SK-N-SH treated with all-trans-retinoic acid at 6 μM for 48 hours (cell line): ENCODE measurements around the gene COX7A2L.

Source experiments
- ATAC-seq: fragments of 200-7000 bp; cut with Tn5 transposase; 3 replicates; pipeline ENCODE4 v1.9.1; 2020; ENCODE audit warnings: mild to moderate bottlenecking, moderate library complexity
- ARNTL ChIP-seq: fragments of 450-650 bp; formaldehyde crosslinking; IDR thresholded peaks from 2 replicates; pipeline ENCODE4 v1.5.0; 2020; ENCODE audit warnings: low read depth, mild to moderate bottlenecking, moderate library complexity, borderline replicate concordance
- BACH2 ChIP-seq: fragments of 250-450 bp; sonication (Bioruptor Pico); IDR thresholded peaks from 2 replicates; pipeline ENCODE4 v1.9.0; 2021; ENCODE audit warnings: mild to moderate bottlenecking, borderline replicate concordance
- CREB5 ChIP-seq: fragments of 250-450 bp; sonication (Bioruptor Pico); IDR thresholded peaks from 2 replicates; pipeline ENCODE4 v1.5.1; 2020; ENCODE audit warnings: low read depth, mild to moderate bottlenecking, moderate library complexity
- GLIS3 ChIP-seq: fragments of 250-450 bp; sonication (Bioruptor Pico); IDR thresholded peaks from 2 replicates; pipeline ENCODE4 v1.5.0; 2020; ENCODE audit warnings: mild to moderate bottlenecking, moderate library complexity
- OSR1 ChIP-seq: fragments of 250-450 bp; sonication (Bioruptor Pico); IDR thresholded peaks from 2 replicates; pipeline ENCODE4 v1.8.0; 2022; ENCODE audit warnings: moderate library complexity, mild to moderate bottlenecking, inconsistent platforms
- PATZ1 ChIP-seq: fragments of 250-450 bp; sonication (Bioruptor Pico); IDR thresholded peaks from 2 replicates; pipeline ENCODE4 v1.8.0; 2020; ENCODE audit warnings: mild to moderate bottlenecking, moderate library complexity, borderline replicate concordance
- RARB ChIP-seq: fragments of 250-450 bp; sonication (Bioruptor Pico); IDR thresholded peaks from 2 replicates; pipeline ENCODE4 v1.8.0; 2021; ENCODE audit warnings: mild to moderate bottlenecking, moderate library complexity
- SNAI2 ChIP-seq: fragments of 250-450 bp; sonication (Bioruptor Pico); IDR thresholded peaks from 2 replicates; pipeline ENCODE4 v1.5.0; 2020; ENCODE audit warnings: mild to moderate bottlenecking, moderate library complexity
- TCF4 ChIP-seq: fragments of 250-450 bp; sonication (Bioruptor Pico); IDR thresholded peaks from 2 replicates; pipeline ENCODE4 v1.8.0; 2021; ENCODE audit warnings: mild to moderate bottlenecking, moderate library complexity, borderline replicate concordance
- TOX ChIP-seq: fragments of 250-450 bp; sonication (Bioruptor Pico); IDR thresholded peaks from 2 replicates; pipeline ENCODE4 v1.8.0; 2021; ENCODE audit warnings: mild to moderate bottlenecking, moderate library complexity, borderline replicate concordance
- TSHZ2 ChIP-seq: fragments of 250-450 bp; sonication (Bioruptor Pico); IDR thresholded peaks from 2 replicates; pipeline ENCODE4 v1.5.0; 2020; ENCODE audit warnings: mild to moderate bottlenecking, moderate library complexity
- ZC3H10 ChIP-seq: fragments of 250-450 bp; sonication (Bioruptor Pico); IDR thresholded peaks from 2 replicates; pipeline ENCODE4 v1.5.1; 2021; ENCODE audit warnings: mild to moderate bottlenecking, moderate library complexity
- ZFP3 ChIP-seq: fragments of 250-450 bp; sonication (Bioruptor Pico); IDR thresholded peaks from 2 replicates; pipeline ENCODE4 v1.5.0; 2020; ENCODE audit warnings: mild to moderate bottlenecking, moderate library complexity
- ZFP30 ChIP-seq: fragments of 450-650 bp; formaldehyde crosslinking; IDR thresholded peaks from 2 replicates; pipeline ENCODE4 v1.5.0; 2022; ENCODE audit warnings: mild to moderate bottlenecking, moderate library complexity
- ZNF70 ChIP-seq: fragments of 450-650 bp; formaldehyde crosslinking; IDR thresholded peaks from 2 replicates; pipeline ENCODE4 v1.5.0; 2020; ENCODE audit warnings: mild to moderate bottlenecking, moderate library complexity
- ZNF8 ChIP-seq: fragments of 450-650 bp; formaldehyde crosslinking; IDR thresholded peaks from 2 replicates; pipeline ENCODE4 v1.5.0; 2020; ENCODE audit warnings: mild to moderate bottlenecking, moderate library complexity
- TF ChIP-seq, protein P1 (sequence below): fragments of 250-450 bp; sonication (Bioruptor Pico); IDR thresholded peaks from 2 replicates; pipeline ENCODE4 v1.8.0; 2021; ENCODE audit warnings: low read depth, mild to moderate bottlenecking, moderate library complexity, borderline replicate concordance

The COX7A2L gene

GRCh38 chr2:42309366-42309765 is 51.7 kb downstream of the COX7A2L start:
- no peak for ATAC-seq
- no peak for TF ChIP-seq SNAI2 (CRISPR knock-in tag)
- TF ChIP-seq TCF4 (CRISPR knock-in tag): no peak
- no peak for TF ChIP-seq TSHZ2 (CRISPR knock-in tag)

- no peak for TF ChIP-seq SNAI2 (CRISPR knock-in tag)
- TF ChIP-seq PATZ1 (CRISPR knock-in tag): no peak
- TF ChIP-seq ARNTL (CRISPR knock-in tag): no peak
- TF ChIP-seq ZC3H10 (CRISPR knock-in tag): no peak
- TF ChIP-seq, protein P1, sequence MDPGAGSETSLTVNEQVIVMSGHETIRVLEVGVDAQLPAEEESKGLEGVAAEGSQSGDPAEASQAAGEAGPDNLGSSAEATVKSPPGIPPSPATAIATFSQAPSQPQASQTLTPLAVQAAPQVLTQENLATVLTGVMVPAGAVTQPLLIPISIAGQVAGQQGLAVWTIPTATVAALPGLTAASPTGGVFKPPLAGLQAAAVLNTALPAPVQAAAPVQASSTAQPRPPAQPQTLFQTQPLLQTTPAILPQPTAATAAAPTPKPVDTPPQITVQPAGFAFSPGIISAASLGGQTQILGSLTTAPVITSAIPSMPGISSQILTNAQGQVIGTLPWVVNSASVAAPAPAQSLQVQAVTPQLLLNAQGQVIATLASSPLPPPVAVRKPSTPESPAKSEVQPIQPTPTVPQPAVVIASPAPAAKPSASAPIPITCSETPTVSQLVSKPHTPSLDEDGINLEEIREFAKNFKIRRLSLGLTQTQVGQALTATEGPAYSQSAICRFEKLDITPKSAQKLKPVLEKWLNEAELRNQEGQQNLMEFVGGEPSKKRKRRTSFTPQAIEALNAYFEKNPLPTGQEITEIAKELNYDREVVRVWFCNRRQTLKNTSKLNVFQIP (CRISPR knock-in tag): no peak
- TF ChIP-seq TOX (CRISPR knock-in tag): no peak
- TF ChIP-seq ZNF8 (CRISPR knock-in tag): no peak
- no peak for TF ChIP-seq ZFP3 (CRISPR knock-in tag)
- no peak for TF ChIP-seq ZFP30
- TF ChIP-seq OSR1 (CRISPR knock-in tag): no peak
- no peak for TF ChIP-seq TCF4 (CRISPR knock-in tag)
- TF ChIP-seq TSHZ2 (CRISPR knock-in tag): no peak
- no peak for TF ChIP-seq RARB (CRISPR knock-in tag)
- no peak for TF ChIP-seq CREB5 (CRISPR knock-in tag)
- no peak for TF ChIP-seq GLIS3 (CRISPR knock-in tag)
- no peak for TF ChIP-seq BACH2 (CRISPR knock-in tag)
- ATAC-seq: no peak
Measured at GRCh38 chr2:42307180-42307579, 53.8 kb downstream of the COX7A2L start.

GRCh38 chr2:42304059-42304713 is 56.8 kb downstream of the COX7A2L start:
- ATAC-seq: no peak
- TF ChIP-seq ZNF8 (CRISPR knock-in tag): no peak
- no peak for TF ChIP-seq TSHZ2 (CRISPR knock-in tag)
- no peak for TF ChIP-seq ZNF70 (CRISPR knock-in tag)
